Measurements from ENCODE around the gene SERINC3.
A peak's percentile ranks its signal among the peaks of the same experiment; 100 is the strongest.

Gene SERINC3

GRCh38 chr20:44522841-44523240 lies 971 bp upstream of the SERINC3 start:
- no peak for TF ChIP-seq CTCF (conservative IDR thresholded peaks at IDR 0.05; ENCODE audit: low read depth, low read length)
- H3K4me3 ChIP-seq (ENCODE audit: low read depth, low read length), result no peak overlapping the region

DNA sequence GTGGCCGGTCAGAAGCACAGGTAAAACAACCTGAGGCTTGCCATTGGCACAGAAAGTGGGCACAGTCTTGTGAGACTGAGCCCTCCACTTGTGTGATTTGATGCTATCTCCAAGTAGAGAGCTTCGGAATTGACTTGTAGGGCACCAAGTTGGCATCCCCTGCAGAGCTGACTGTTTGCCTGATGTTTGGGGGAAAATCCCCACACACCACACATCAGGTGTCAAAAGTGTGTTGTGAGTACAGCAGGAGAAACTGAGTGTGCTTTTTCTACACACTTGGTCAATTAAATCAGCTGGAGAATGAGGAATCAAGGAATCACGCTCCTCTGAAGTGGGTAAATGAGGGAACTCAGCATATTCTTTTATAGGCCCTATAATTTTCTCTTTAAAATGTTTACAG lies 989 bp downstream of the SERINC3 start:
- TF ChIP-seq CTCF (conservative IDR thresholded peaks at IDR 0.05; ENCODE audit: low read depth, low read length), result no peak
- no peak for DNase-seq (ENCODE audit: low read depth)
- H3K4me3 ChIP-seq (ENCODE audit: low read depth, low read length), result peak overlapping the region; percentile 100

More at GRCh38 chr20:44522841-44523240, 971 bp upstream of the SERINC3 start:
- DNase-seq (ENCODE audit: low read depth), result no peak

- no peak for DNase-seq (ENCODE audit: low read depth)
- TF ChIP-seq CTCF (conservative IDR thresholded peaks at IDR 0.05; ENCODE audit: low read depth, low read length), result no peak
- no peak overlapping the region for H3K4me3 ChIP-seq (ENCODE audit: low read depth, low read length)
These were observed 3.6 kb downstream of the SERINC3 start for GRCh38 chr20:44518248-44518647.

- no peak for DNase-seq (ENCODE audit: low read depth)
- no peak for TF ChIP-seq CTCF (conservative IDR thresholded peaks at IDR 0.05; ENCODE audit: low read depth, low read length)
- H3K4me3 ChIP-seq (ENCODE audit: low read depth, low read length), result no peak overlapping the region
These were observed 4.4 kb downstream of the SERINC3 start for GRCh38 chr20:44517454-44517853.

DNA sequence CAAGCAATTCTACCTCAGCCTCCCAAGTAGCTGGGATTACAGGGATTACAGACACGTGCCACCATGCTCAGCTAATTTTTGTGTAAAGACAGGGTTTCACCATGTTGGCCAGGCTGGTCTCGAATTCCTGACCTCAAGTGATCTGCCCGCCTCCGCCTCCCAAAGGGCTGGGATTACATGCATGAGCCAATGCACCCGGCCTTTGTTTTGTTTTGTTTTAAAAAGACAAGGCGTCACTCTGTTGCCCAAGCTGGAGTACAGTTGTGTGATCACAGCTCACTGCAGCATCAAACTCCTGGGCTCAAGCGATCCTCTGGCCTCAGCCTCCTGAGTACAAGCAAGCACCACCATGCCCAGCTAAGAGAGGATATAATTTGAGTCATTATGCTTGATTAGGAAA lies 5.4 kb downstream of the SERINC3 start:
- TF ChIP-seq CTCF (conservative IDR thresholded peaks at IDR 0.05; ENCODE audit: low read depth, low read length), result no peak
- no peak for DNase-seq (ENCODE audit: low read depth)
- no peak overlapping the region for H3K4me3 ChIP-seq (ENCODE audit: low read depth, low read length)

GRCh38 chr20:44513871-44514270 lies 8.0 kb downstream of the SERINC3 start:
- TF ChIP-seq CTCF (conservative IDR thresholded peaks at IDR 0.05; ENCODE audit: low read depth, low read length), result no peak
- no peak for DNase-seq (ENCODE audit: low read depth)
- no peak overlapping the region for H3K4me3 ChIP-seq (ENCODE audit: low read depth, low read length)

DNA sequence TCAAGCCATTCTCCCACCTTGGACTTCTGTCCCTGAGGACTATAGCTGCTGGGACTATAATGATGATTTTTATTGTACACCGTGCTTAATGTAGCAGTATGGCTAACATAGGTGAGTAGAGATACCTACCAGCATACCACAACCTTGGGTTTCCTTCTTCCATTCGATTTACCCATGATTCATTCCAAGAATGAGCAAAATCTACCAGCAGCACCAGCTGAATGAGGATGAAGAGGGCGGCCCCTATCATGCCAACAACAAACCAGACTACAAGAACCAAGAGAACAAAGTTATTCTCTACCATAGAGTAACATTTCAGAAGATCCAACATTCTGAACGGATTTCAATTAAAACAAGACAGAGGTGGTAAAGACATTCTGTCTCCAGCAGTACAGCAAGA lies 12.1 kb downstream of the SERINC3 start:
- H3K4me3 ChIP-seq (ENCODE audit: low read depth, low read length), result no peak overlapping the region
- no peak for DNase-seq (ENCODE audit: low read depth)
- TF ChIP-seq CTCF (conservative IDR thresholded peaks at IDR 0.05; ENCODE audit: low read depth, low read length), result no peak
